Activated CD4-positive, alpha-beta T cell treated with anti-CD3 and anti-CD28 coated beads, Interleukin-2, amount 50 U/mL, for 24 hours (primary cell): Measurements from ENCODE around the gene OR52D1.

Source experiments
- DNase-seq, 2 donors: peaks; one replicate each; pipeline ENCODE4 v3.0.0-alpha.2; 2020; ENCODE audit warnings: low read depth in 1 of 2, low spot score in 1 of 2

The OR52D1 gene

GRCh38 chr11:5488385-5488784 lies at the start of gene OR52D1:
TSS of gene OR52D1 (plus strand) at chr11:5488685. CDS start at chr11:5488707, 22 bp downstream.
- no peak for DNase-seq

GRCh38 chr11:5441414-5441813 lies 47.1 kb upstream of the OR52D1 start, which contains the start of gene OR51I1:
TSS of gene OR51I1 (minus strand) at chr11:5441514. CDS start at chr11:5441514, 0 bp downstream.
- no peak for DNase-seq

- DNase-seq: no peak
These were observed 44.6 kb upstream of the OR52D1 start for GRCh38 chr11:5443835-5444393.

GRCh38 chr11:5449023-5449422 lies 39.5 kb upstream of the OR52D1 start, which contains the start of gene OR51I2:
TSS of gene OR51I2 (plus strand) at chr11:5449323. CDS start at chr11:5453489, 4,166 bp downstream.
- no peak for DNase-seq

- DNase-seq: no peak
These were observed 39.1 kb upstream of the OR52D1 start for GRCh38 chr11:5449432-5449831.

GRCh38 chr11:5460983-5461621 lies 27.4 kb upstream of the OR52D1 start:
- no peak for DNase-seq

GRCh38 chr11:5467527-5467926 lies 21.0 kb upstream of the OR52D1 start:
- no peak for DNase-seq

GRCh38 chr11:5473921-5474320 lies 14.6 kb upstream of the OR52D1 start:
- no peak for DNase-seq

- peak in 1 of 2 donors; percentile 20 for DNase-seq
These were observed 12.2 kb upstream of the OR52D1 start for GRCh38 chr11:5476186-5476819.

- no peak for DNase-seq
These were observed 2.5 kb upstream of the OR52D1 start for GRCh38 chr11:5486003-5486402.

- no peak for DNase-seq
These were observed 2.1 kb upstream of the OR52D1 start for GRCh38 chr11:5486421-5486820.

GRCh38 chr11:5488798-5489399 lies 414 bp downstream of the OR52D1 start:
- DNase-seq: no peak

GRCh38 chr11:5489576-5490357 lies 1.3 kb downstream of the OR52D1 start:
- no peak for DNase-seq

- DNase-seq: no peak
These were observed 11.2 kb downstream of the OR52D1 start for GRCh38 chr11:5499671-5500070.

- no peak for DNase-seq
These were observed 11.9 kb downstream of the OR52D1 start for GRCh38 chr11:5500393-5500801.

- DNase-seq: no peak
These were observed 16.0 kb downstream of the OR52D1 start for GRCh38 chr11:5504403-5504921.

- DNase-seq: no peak
These were observed 17.0 kb downstream of the OR52D1 start for GRCh38 chr11:5505363-5506048.

- no peak for DNase-seq
These were observed 18.9 kb downstream of the OR52D1 start for GRCh38 chr11:5507177-5507932.

- DNase-seq: no peak
These were observed 19.4 kb downstream of the OR52D1 start for GRCh38 chr11:5507933-5508305.

- DNase-seq: no peak
These were observed 20.1 kb downstream of the OR52D1 start for GRCh38 chr11:5508605-5509004.
